ENCODE data around the gene MARCHF10.

GRCh38 chr17:62652251-62653001 is 155.7 kb downstream of the MARCHF10 start:
- TF ChIP-seq CTCF (IDR thresholded peaks at IDR 0.05) (no peak), POLR2A (IDR thresholded peaks at IDR 0.05) (peak; percentile 42 to 66 (median 61))
